ENCODE measurements around the gene HOGA1. TPM values are rescaled to one million over a fixed set of nuclear protein-coding genes. Genes with fewer than 3 reads are reported as not detected.
"Not testable (repeated sequence)": the region's sequence is repeated elsewhere in the genome, so short reads cannot be mapped to it uniquely, and the experiment has no call there.

The HOGA1 gene
- total and polyA plus RNA-seq, 4 donors = 0.30 to 2.3 (median 0.77) TPM

DNA sequence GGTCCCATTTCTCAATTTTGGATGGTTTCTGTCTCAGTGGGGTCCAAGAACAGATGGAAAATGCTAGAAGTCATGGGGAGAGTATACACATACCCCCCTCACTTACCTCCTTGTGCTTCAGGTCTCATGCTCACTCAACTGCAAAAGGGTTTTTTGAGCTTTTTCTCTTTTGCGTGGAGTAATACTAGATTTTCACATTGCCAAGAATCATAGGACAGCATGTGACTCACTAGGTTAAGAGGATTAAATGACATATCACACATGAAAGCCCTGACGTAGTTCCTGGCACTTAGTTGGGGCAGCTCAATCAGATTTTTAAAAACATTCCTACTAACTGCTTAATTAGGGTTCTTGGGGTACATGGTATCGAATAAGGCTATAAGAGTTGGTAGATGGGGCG lies 60.7 kb downstream of the HOGA1 start:
- Histone ChIP-seq H3K9ac (ENCODE audit: insufficient read depth in 1 of 2, low read length in 2 of 2) (no peak overlapping the region), H3K4me1 (ENCODE audit: control insufficient read depth in 5 of 5, insufficient read depth in 5 of 5, low read length in 5 of 5) (peaks cover 0 to 28% (median 9%) of the 10 kb centered on the region in 5 donors), H3K4me3 (no peak overlapping the region), H3K36me3 (ENCODE audit: control insufficient read depth in 4 of 4, insufficient read depth in 4 of 4, low read length in 4 of 4) (peaks cover 3 to 13% (median 12%) of the 10 kb centered on the region in 4 donors), H3K9me3 (ENCODE audit: control insufficient read depth in 4 of 4, insufficient read depth in 3 of 4, low read length in 3 of 4) (no peaks in the 10 kb centered on the region), H3K27me3 (ENCODE audit: control insufficient read depth in 3 of 3, insufficient read depth in 3 of 3, low read length in 2 of 3) (no peaks in the 10 kb centered on the region), H3K27ac (ENCODE audit: low read depth in 1 of 2, low read length in 1 of 2) (no peak overlapping the region)
- WGBS, 2 donors = 95 to 97% methylated on average over 4 of the region's 4 CpGs
- DNase-seq (no peak), ATAC-seq (ENCODE audit: insufficient read depth, low FRiP score) (no peak)
- TF ChIP-seq, protein P1, sequence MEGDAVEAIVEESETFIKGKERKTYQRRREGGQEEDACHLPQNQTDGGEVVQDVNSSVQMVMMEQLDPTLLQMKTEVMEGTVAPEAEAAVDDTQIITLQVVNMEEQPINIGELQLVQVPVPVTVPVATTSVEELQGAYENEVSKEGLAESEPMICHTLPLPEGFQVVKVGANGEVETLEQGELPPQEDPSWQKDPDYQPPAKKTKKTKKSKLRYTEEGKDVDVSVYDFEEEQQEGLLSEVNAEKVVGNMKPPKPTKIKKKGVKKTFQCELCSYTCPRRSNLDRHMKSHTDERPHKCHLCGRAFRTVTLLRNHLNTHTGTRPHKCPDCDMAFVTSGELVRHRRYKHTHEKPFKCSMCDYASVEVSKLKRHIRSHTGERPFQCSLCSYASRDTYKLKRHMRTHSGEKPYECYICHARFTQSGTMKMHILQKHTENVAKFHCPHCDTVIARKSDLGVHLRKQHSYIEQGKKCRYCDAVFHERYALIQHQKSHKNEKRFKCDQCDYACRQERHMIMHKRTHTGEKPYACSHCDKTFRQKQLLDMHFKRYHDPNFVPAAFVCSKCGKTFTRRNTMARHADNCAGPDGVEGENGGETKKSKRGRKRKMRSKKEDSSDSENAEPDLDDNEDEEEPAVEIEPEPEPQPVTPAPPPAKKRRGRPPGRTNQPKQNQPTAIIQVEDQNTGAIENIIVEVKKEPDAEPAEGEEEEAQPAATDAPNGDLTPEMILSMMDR (IDR thresholded peaks at IDR 0.05; ENCODE audit: control extremely low read depth, extremely low read depth) = no peak

DNA sequence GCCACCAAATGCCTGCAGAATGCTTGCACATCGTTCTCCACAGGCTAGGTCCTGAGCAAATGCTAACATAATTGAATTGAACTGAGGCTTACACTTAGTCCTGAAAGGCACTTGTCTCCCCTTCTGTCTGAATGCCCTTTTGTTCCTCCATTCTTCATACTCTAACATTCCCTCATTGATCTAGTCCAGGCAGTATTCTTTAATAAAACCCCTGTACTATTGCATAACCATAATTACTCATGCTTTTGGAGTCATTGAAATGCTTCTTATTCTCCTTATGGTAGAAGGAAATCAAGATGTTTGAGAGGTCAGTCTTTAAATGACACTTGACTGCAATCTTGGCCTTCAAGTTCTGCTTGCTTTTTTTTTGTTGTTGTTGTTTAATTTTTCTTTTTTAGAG lies 63.4 kb downstream of the HOGA1 start:
- ATAC-seq (ENCODE audit: insufficient read depth, low FRiP score) (peak; percentile 27), DNase-seq (no peak)
- WGBS, 2 donors = 67 to 89% methylated on average over 1 of the region's 1 CpG
- Histone ChIP-seq H3K27me3 (ENCODE audit: control insufficient read depth in 3 of 3, insufficient read depth in 3 of 3, low read length in 2 of 3) (no peaks in the 10 kb centered on the region), H3K9me3 (ENCODE audit: control insufficient read depth in 4 of 4, insufficient read depth in 3 of 4, low read length in 3 of 4) (no peaks in the 10 kb centered on the region), H3K9ac (ENCODE audit: insufficient read depth in 1 of 2, low read length in 2 of 2) (no peak overlapping the region), H3K4me1 (ENCODE audit: control insufficient read depth in 5 of 5, insufficient read depth in 5 of 5, low read length in 5 of 5) (peaks cover 0 to 18% (median 0%) of the 10 kb centered on the region in 5 donors), H3K27ac (ENCODE audit: low read depth in 1 of 2, low read length in 1 of 2) (peak overlapping the region in 1 of 2 donors; percentile 63), H3K36me3 (ENCODE audit: control insufficient read depth in 4 of 4, insufficient read depth in 4 of 4, low read length in 4 of 4) (peaks cover 20 to 23% (median 20%) of the 10 kb centered on the region in 4 donors), H3K4me3 (no peak overlapping the region)
- TF ChIP-seq, protein P1 (IDR thresholded peaks at IDR 0.05; ENCODE audit: control extremely low read depth, extremely low read depth) = no peak

DNA sequence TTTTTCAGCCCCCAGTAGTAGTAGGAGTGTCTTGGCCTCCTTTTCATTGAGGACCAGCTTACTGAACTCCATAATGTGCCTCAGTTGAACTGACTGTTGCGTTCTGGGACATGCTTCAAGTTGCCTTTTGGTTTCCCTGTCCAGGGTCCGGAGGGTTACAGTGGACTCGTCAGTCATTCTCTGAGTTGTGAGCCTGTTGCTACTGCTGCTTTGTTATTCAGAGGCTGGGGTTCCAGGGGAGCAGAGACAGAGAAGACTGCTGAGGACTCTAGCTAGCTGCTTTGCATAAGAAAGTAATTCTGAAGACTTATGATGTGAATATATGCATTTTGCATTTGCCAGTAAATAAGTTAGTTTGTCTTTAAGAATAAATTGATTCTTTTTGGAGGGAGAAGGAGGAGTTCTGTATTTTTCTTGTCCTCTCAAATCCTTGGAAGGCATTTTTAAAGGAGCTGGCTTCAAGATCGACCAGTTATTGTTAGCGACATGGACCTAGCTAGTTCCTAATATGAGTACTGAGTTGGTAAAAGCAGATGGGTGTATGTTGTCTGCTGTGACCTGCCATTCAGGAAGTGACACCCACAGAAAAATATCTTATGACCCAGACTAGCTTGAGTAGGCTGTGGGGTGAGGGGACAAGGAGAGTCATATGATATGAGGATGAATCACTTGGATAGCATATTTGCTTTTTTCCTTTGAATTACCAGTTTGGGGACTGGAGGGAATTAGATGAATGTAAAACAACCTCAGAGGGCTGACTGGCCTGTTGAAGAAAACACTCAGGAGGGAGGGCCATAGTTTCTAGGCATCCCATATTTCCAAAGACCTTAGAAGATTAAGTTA lies 64.6 kb downstream of the HOGA1 start:
- peak overlapping the region; percentile 40 to 92 for H3K27ac ChIP-seq (ENCODE audit: low read depth in 1 of 2, low read length in 1 of 2)
- peaks cover 0 to 15% (median 0%) of the 10 kb centered on the region in 5 donors for H3K4me1 ChIP-seq (ENCODE audit: control insufficient read depth in 5 of 5, insufficient read depth in 5 of 5, low read length in 5 of 5)
- no peaks in the 10 kb centered on the region for H3K9me3 ChIP-seq (ENCODE audit: control insufficient read depth in 4 of 4, insufficient read depth in 3 of 4, low read length in 3 of 4)
- no peak overlapping the region for H3K4me3 ChIP-seq
- TF ChIP-seq, protein P1 (IDR thresholded peaks at IDR 0.05; ENCODE audit: control extremely low read depth, extremely low read depth) = no peak
- peaks cover 19 to 22% (median 21%) of the 10 kb centered on the region in 4 donors for H3K36me3 ChIP-seq (ENCODE audit: control insufficient read depth in 4 of 4, insufficient read depth in 4 of 4, low read length in 4 of 4)
- WGBS, 2 donors = 75 to 83% methylated on average over 5 of the region's 5 CpGs
- DNase-seq = peak in 1 of 3 donors; percentile 14
- H3K27me3 ChIP-seq (ENCODE audit: control insufficient read depth in 3 of 3, insufficient read depth in 3 of 3, low read length in 2 of 3) = no peaks in the 10 kb centered on the region
- H3K9ac ChIP-seq (ENCODE audit: insufficient read depth in 1 of 2, low read length in 2 of 2) = no peak overlapping the region
- ATAC-seq (ENCODE audit: insufficient read depth, low FRiP score) = peak; percentile 76

DNA sequence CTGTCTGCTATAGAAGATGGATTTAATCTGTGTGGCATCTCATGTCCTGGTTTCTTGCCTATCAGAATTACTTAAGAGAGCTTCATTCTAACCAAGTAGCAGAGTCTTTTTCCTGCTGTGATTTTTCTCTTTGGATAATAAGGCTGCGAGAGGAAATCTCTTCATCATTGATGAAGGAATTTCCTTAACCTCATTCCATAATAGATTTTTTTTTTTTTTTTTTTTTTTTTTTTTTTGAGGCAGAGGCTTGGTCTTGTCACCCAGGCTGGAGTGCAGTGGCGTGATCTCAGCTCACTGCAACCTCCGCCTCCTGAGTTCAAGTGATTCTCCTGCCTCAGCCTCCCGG lies 65.2 kb downstream of the HOGA1 start:
- not testable (repeated sequence) for DNase-seq; H3K4me3 ChIP-seq; H3K9ac ChIP-seq (ENCODE audit: insufficient read depth in 1 of 2, low read length in 2 of 2); H3K9me3 ChIP-seq (ENCODE audit: control insufficient read depth in 4 of 4, insufficient read depth in 3 of 4, low read length in 3 of 4); ATAC-seq (ENCODE audit: insufficient read depth, low FRiP score); H3K27me3 ChIP-seq (ENCODE audit: control insufficient read depth in 3 of 3, insufficient read depth in 3 of 3, low read length in 2 of 3)
- Histone ChIP-seq H3K27ac (ENCODE audit: low read depth in 1 of 2, low read length in 1 of 2) (peak overlapping the region in 1 of 2 donors; percentile 40), H3K36me3 (ENCODE audit: control insufficient read depth in 4 of 4, insufficient read depth in 4 of 4, low read length in 4 of 4) (peaks cover 18 to 26% (median 20%) of the 10 kb centered on the region in 4 donors), H3K4me1 (ENCODE audit: control insufficient read depth in 5 of 5, insufficient read depth in 5 of 5, low read length in 5 of 5) (peaks cover 0 to 15% (median 0%) of the 10 kb centered on the region in 5 donors)
- 88 to 90% methylated on average over 4 of the region's 4 CpGs for WGBS, 2 donors
